HEK293 (cell line): ENCODE data around the gene WDR70.

Source experiments
- CTCF ChIA-PET: fragments of 350-600 bp; formaldehyde crosslinking; extraction: SDS; loops from one replicate; lab custom pipeline; 2021; ENCODE audit warnings: antibody characterized with exemption; lab: Yijun Ruan, JAX
- POLR2A ChIA-PET: fragments of 300-600 bp; formaldehyde crosslinking; extraction: SDS; loops from one replicate; lab custom pipeline; 2020; ENCODE audit warnings: antibody characterized with exemption, inconsistent platforms; lab: Yijun Ruan, JAX
- H3K27ac ChIP-seq: fragments of 200-500 bp; sonication (Bioruptor generic); 2 replicates; pipeline ENCODE4 v1.5.1; 2014; ENCODE audit warnings: low read depth, low read length, control low read depth, inconsistent platforms; ENCODE audit errors: extremely low read depth
- H3K36me3 ChIP-seq, 2 experiments: fragments of 200-500 bp in 1 of 2; sonication (Bioruptor generic) in 1 of 2; 1 replicate in 1 of 2; 2 replicates in 1 of 2; pipeline ENCODE4 v1.5.1; 2014 to 2017; ENCODE audit warnings: inconsistent platforms in 2 of 2, low read length in 2 of 2; ENCODE audit not compliant: control insufficient read depth in 2 of 2, insufficient read depth in 1 of 2
- H3K4me1 ChIP-seq: fragments of 200-500 bp; sonication (Bioruptor generic); 2 replicates; pipeline ENCODE4 v1.5.1; 2014; ENCODE audit warnings: mild to moderate bottlenecking, low read length, inconsistent platforms; ENCODE audit not compliant: control insufficient read depth, insufficient read depth
- H3K4me3 ChIP-seq: 2 replicates; pipeline ENCODE4 v1.5.1; 2011; ENCODE audit warnings: low read depth, mild to moderate bottlenecking, control low read depth, low read length, moderate library complexity
- H3K9me3 ChIP-seq: fragments of 200-500 bp; sonication (Bioruptor generic); 2 replicates; pipeline ENCODE4 v1.5.1; 2014; ENCODE audit warnings: low read depth, low read length, inconsistent platforms; ENCODE audit not compliant: control insufficient read depth, insufficient read depth
- BCL6B ChIP-seq: fragments of 450-650 bp; formaldehyde crosslinking; IDR thresholded peaks from 2 replicates; pipeline ENCODE4 v1.5.1; 2017; ENCODE audit warnings: missing biosample characterization, missing genetic modification characterization
- GLI4 ChIP-seq: fragments of 450-650 bp; formaldehyde crosslinking; IDR thresholded peaks from 2 replicates; pipeline ENCODE4 v1.5.1; 2016; ENCODE audit warnings: missing biosample characterization, missing genetic modification characterization
- KLF7 ChIP-seq: fragments of 450-650 bp; formaldehyde crosslinking; IDR thresholded peaks from 2 replicates; pipeline ENCODE4 v1.5.1; 2016; ENCODE audit warnings: missing biosample characterization, missing genetic modification characterization, borderline replicate concordance
- MZF1 ChIP-seq: fragments of 450-650 bp; formaldehyde crosslinking; IDR thresholded peaks from 2 replicates; pipeline ENCODE4 v1.5.1; 2017; ENCODE audit warnings: missing biosample characterization, missing genetic modification characterization, borderline replicate concordance
- OVOL3 ChIP-seq: fragments of 450-650 bp; formaldehyde crosslinking; IDR thresholded peaks from 2 replicates; pipeline ENCODE4 v1.5.1; 2016; ENCODE audit warnings: missing biosample characterization, missing genetic modification characterization
- PRDM10 ChIP-seq: fragments of 450-650 bp; formaldehyde crosslinking; IDR thresholded peaks from 2 replicates; pipeline ENCODE4 v1.5.1; 2016; ENCODE audit warnings: missing biosample characterization, missing genetic modification characterization
- PRDM6 ChIP-seq: fragments of 450-650 bp; formaldehyde crosslinking; IDR thresholded peaks from 2 replicates; pipeline ENCODE4 v1.5.1; 2017; ENCODE audit warnings: missing biosample characterization, missing genetic modification characterization
- SP3 ChIP-seq: fragments of 450-650 bp; formaldehyde crosslinking; IDR thresholded peaks from 2 replicates; pipeline ENCODE4 v1.5.1; 2016; ENCODE audit warnings: missing biosample characterization, missing genetic modification characterization
- WT1 ChIP-seq: fragments of 450-650 bp; formaldehyde crosslinking; IDR thresholded peaks from 2 replicates; pipeline ENCODE4 v1.5.1; 2016; ENCODE audit warnings: missing biosample characterization, missing genetic modification characterization
- ZBTB1 ChIP-seq: fragments of 450-650 bp; formaldehyde crosslinking; IDR thresholded peaks from 2 replicates; pipeline ENCODE4 v1.5.1; 2016; ENCODE audit warnings: missing biosample characterization, missing genetic modification characterization
- ZBTB10 ChIP-seq: fragments of 450-650 bp; formaldehyde crosslinking; IDR thresholded peaks from 2 replicates; pipeline ENCODE4 v1.5.1; 2016; ENCODE audit warnings: missing biosample characterization, missing genetic modification characterization
- ZNF211 ChIP-seq: fragments of 450-650 bp; formaldehyde crosslinking; IDR thresholded peaks from 2 replicates; pipeline ENCODE4 v1.5.1; 2016; ENCODE audit warnings: low read depth, missing biosample characterization, missing genetic modification characterization
- ZNF24 ChIP-seq: fragments of 450-650 bp; formaldehyde crosslinking; IDR thresholded peaks from 2 replicates; pipeline ENCODE4 v1.5.1; 2016; ENCODE audit warnings: missing biosample characterization, missing genetic modification characterization
- ZNF335 ChIP-seq: fragments of 450-650 bp; formaldehyde crosslinking; conservative IDR thresholded peaks from 2 replicates; pipeline ENCODE4 v1.5.1; 2016; ENCODE audit warnings: missing biosample characterization, missing genetic modification characterization
- ZNF416 ChIP-seq: fragments of 450-650 bp; formaldehyde crosslinking; IDR thresholded peaks from 2 replicates; pipeline ENCODE4 v1.5.1; 2016; ENCODE audit warnings: missing biosample characterization, missing genetic modification characterization
- ZNF664 ChIP-seq: fragments of 450-650 bp; formaldehyde crosslinking; IDR thresholded peaks from 2 replicates; pipeline ENCODE4 v1.5.1; 2016; ENCODE audit warnings: missing biosample characterization, missing genetic modification characterization
- ZNF747 ChIP-seq: fragments of 450-650 bp; formaldehyde crosslinking; IDR thresholded peaks from 2 replicates; pipeline ENCODE4 v1.5.1; 2016; ENCODE audit warnings: missing biosample characterization, missing genetic modification characterization
- TF ChIP-seq, protein P1 (sequence below): fragments of 450-650 bp; formaldehyde crosslinking; IDR thresholded peaks from 2 replicates; pipeline ENCODE4 v1.5.1; 2016; ENCODE audit warnings: missing biosample characterization, missing genetic modification characterization

The WDR70 gene

GRCh38 chr5:37739817-37740261, 360.7 kb downstream of the WDR70 start:
- TF ChIP-seq ZNF664 (tag by site-specific recombination) (no peak), PRDM6 (peak; percentile 73), ZNF335 (tag by site-specific recombination) (no peak), ZNF416 (tag by site-specific recombination) (no peak), ZBTB1 (no peak), MZF1 (tag by site-specific recombination) (0 out of 2 replicates have a peak, but pooled peaks have one; percentile 20), ZNF747 (no peak), BCL6B (peak; percentile 73; the same call in 1 of the 2 replicates), PRDM10 (tag by site-specific recombination) (peak; percentile 47; the same call in 1 of the 2 replicates), ZNF24 (tag by site-specific recombination) (no peak)
- TF ChIP-seq, protein P1, sequence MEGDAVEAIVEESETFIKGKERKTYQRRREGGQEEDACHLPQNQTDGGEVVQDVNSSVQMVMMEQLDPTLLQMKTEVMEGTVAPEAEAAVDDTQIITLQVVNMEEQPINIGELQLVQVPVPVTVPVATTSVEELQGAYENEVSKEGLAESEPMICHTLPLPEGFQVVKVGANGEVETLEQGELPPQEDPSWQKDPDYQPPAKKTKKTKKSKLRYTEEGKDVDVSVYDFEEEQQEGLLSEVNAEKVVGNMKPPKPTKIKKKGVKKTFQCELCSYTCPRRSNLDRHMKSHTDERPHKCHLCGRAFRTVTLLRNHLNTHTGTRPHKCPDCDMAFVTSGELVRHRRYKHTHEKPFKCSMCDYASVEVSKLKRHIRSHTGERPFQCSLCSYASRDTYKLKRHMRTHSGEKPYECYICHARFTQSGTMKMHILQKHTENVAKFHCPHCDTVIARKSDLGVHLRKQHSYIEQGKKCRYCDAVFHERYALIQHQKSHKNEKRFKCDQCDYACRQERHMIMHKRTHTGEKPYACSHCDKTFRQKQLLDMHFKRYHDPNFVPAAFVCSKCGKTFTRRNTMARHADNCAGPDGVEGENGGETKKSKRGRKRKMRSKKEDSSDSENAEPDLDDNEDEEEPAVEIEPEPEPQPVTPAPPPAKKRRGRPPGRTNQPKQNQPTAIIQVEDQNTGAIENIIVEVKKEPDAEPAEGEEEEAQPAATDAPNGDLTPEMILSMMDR (tag by site-specific recombination), result no peak

GRCh38 chr5:37740331-37741066, 361.4 kb downstream of the WDR70 start:
- POLR2A ChIA-PET, result no interaction called here
- H3K27ac ChIP-seq, result no peak overlapping the region

More at GRCh38 chr5:37739817-37740261, 360.7 kb downstream of the WDR70 start:
- Histone ChIP-seq H3K27ac (no peak overlapping the region), H3K9me3 (no peaks in the 10 kb centered on the region), H3K4me3 (no peak overlapping the region), H3K4me1 (peaks cover 41% of the 10 kb centered on the region), H3K36me3 (no peaks in the 10 kb centered on the region)
- POLR2A ChIA-PET, result no interaction called here
- CTCF ChIA-PET, result interaction anchor here (10.6 kb wide), 1 partner anchor 17 kb away, joined by 117 read pairs; no protein-coding TSS in a partner anchor

More at GRCh38 chr5:37740331-37741066, 361.4 kb downstream of the WDR70 start:
- CTCF ChIA-PET, result interaction anchor here (0.6 to 10.6 kb wide), 3 partner anchors 18 to 380 kb away, joined by 3 to 117 read pairs (median 4); no protein-coding TSS in a partner anchor
- no peak for TF ChIP-seq ZNF211 (tag by site-specific recombination)
- TF ChIP-seq GLI4 (tag by site-specific recombination), result no peak
- TF ChIP-seq SP3, result no peak
- no peak for TF ChIP-seq KLF7 (tag by site-specific recombination)
- no peak for TF ChIP-seq WT1 (tag by site-specific recombination)
- no peak for TF ChIP-seq ZBTB10
- TF ChIP-seq OVOL3 (tag by site-specific recombination), result no peak
- Histone ChIP-seq H3K4me1 (peaks cover 38% of the 10 kb centered on the region), H3K36me3 (no peaks in the 10 kb centered on the region), H3K4me3 (no peak overlapping the region), H3K9me3 (no peaks in the 10 kb centered on the region)
